PC-3 (cell line): ENCODE data around the gene PIGS. TPM values are rescaled to one million over a fixed set of nuclear protein-coding genes. Genes with fewer than 3 reads are reported as not detected.
"Not testable (repeated sequence)": the region's sequence is repeated elsewhere in the genome, so short reads cannot be mapped to it uniquely, and the experiment has no call there.

ENCODE experiments used
- ATAC-seq: fragments of 200-7000 bp; cut with Tn5 transposase; 2 replicates; pipeline ENCODE4 v1.9.1; 2020; ENCODE audit warnings: mild to moderate bottlenecking, moderate library complexity
- BruUV-seq: library from RNA; stranded (reverse); fragments of 400-500 nt; replicated peaks from 2 replicates; lab custom pipeline; 2021; lab: Mats Ljungman, UMichigan
- CTCF ChIA-PET: fragments of 300-600 bp; sonication (Branson Sonifier 250); formaldehyde crosslinking; loops from one replicate; lab custom pipeline; 2022; ENCODE audit warnings: antibody characterized with exemption; lab: Charles Lee
- POLR2A ChIA-PET: fragments of 300-600 bp; sonication (Branson Sonifier 250); formaldehyde crosslinking; loops from one replicate; lab custom pipeline; 2022; ENCODE audit warnings: antibody characterized with exemption; ENCODE audit not compliant: unreplicated experiment; lab: Charles Lee
- DNase-seq: peaks from one replicate; pipeline ENCODE4 v3.0.0-alpha.2; 2015
- H2AFZ ChIP-seq: fragments of 300-600 bp; sonication (generic); 2 replicates; pipeline ENCODE4 v1.6.0; 2016; ENCODE audit warnings: antibody characterized with exemption, low read length
- H3F3A ChIP-seq: fragments of 300-600 bp; sonication (generic); one replicate; pipeline ENCODE4 v1.6.0; 2017; ENCODE audit warnings: antibody characterized with exemption, low read length, control low read depth, mild to moderate bottlenecking; ENCODE audit not compliant: unreplicated experiment
- H3K27ac ChIP-seq: fragments of 300-600 bp; sonication (generic); 2 replicates; pipeline ENCODE4 v1.5.1; 2016; ENCODE audit warnings: mild to moderate bottlenecking, low read length
- H3K27me3 ChIP-seq: fragments of 300-600 bp; sonication (generic); 2 replicates; pipeline ENCODE4 v1.6.1; 2016; ENCODE audit warnings: low read length, mixed read lengths
- H3K36me3 ChIP-seq: fragments of 300-600 bp; sonication (generic); 2 replicates; pipeline ENCODE4 v1.6.1; 2016; ENCODE audit warnings: low read depth, mixed run types, low read length, mixed read lengths
- H3K4me1 ChIP-seq: fragments of 300-600 bp; sonication (generic); 2 replicates; pipeline ENCODE4 v1.5.1; 2016; ENCODE audit warnings: low read length; ENCODE audit not compliant: insufficient read depth
- H3K4me2 ChIP-seq: fragments of 300-600 bp; sonication (generic); 2 replicates; pipeline ENCODE4 v1.6.0; 2016; ENCODE audit warnings: low read length
- H3K4me3 ChIP-seq: fragments of 300-600 bp; sonication (generic); 2 replicates; pipeline ENCODE4 v1.5.1; 2016; ENCODE audit warnings: mild to moderate bottlenecking, low read length, mixed read lengths
- H3K79me2 ChIP-seq: fragments of 300-600 bp; sonication (generic); 2 replicates; pipeline ENCODE4 v1.6.1; 2017; ENCODE audit warnings: low read length, mixed read lengths
- H3K9ac ChIP-seq: fragments of 300-600 bp; sonication (generic); 2 replicates; pipeline ENCODE4 v1.6.0; 2016; ENCODE audit warnings: mild to moderate bottlenecking, low read length
- H3K9me2 ChIP-seq: fragments of 300-600 bp; sonication (generic); replicated peaks from 2 replicates; pipeline ENCODE4 v1.6.1; 2016; ENCODE audit warnings: mixed run types, low read length, mixed read lengths
- H3K9me3 ChIP-seq: fragments of 300-600 bp; sonication (generic); 2 replicates; pipeline ENCODE4 v1.6.1; 2016; ENCODE audit warnings: low read length, mixed read lengths
- H4K20me1 ChIP-seq: fragments of 300-600 bp; sonication (generic); 2 replicates; pipeline ENCODE4 v1.6.1; 2016; ENCODE audit warnings: low read length, mixed read lengths
- EZH2 ChIP-seq: fragments of 300-600 bp; sonication (generic); IDR thresholded peaks from one replicate; pipeline ENCODE4 v1.6.1; 2017; ENCODE audit warnings: antibody characterized with exemption, mild to moderate bottlenecking, low read length; ENCODE audit not compliant: unreplicated experiment
- EZH2phosphoT487 ChIP-seq: fragments of 300-600 bp; sonication (generic); IDR thresholded peaks from 2 replicates; pipeline ENCODE4 v1.6.1; 2018; ENCODE audit warnings: mild to moderate bottlenecking, antibody characterized with exemption, low read length, borderline replicate concordance
- intact Hi-C: fragments of 100-400 bp; cut with micrococcal nuclease; formaldehyde crosslinking; loops from 2 replicates; pipeline ENCODE4 v1.9.0; 2023
- total RNA-seq: library from RNA; depleted of rRNA; stranded (reverse); fragments of >200 nt; gene quantifications from 2 replicates; pipeline ENCODE4 v1.2.3, GENCODE V29; 2014
- TF ChIP-seq, protein P1 (sequence below): fragments of 300-600 bp; sonication (generic); conservative IDR thresholded peaks from 2 replicates; pipeline ENCODE4 v1.5.1; 2017; ENCODE audit warnings: antibody characterized with exemption, low read depth, mild to moderate bottlenecking, low read length

PIGS gene
- total RNA-seq, 1 experiment from 2014 or later = 15.8 TPM

DNA sequence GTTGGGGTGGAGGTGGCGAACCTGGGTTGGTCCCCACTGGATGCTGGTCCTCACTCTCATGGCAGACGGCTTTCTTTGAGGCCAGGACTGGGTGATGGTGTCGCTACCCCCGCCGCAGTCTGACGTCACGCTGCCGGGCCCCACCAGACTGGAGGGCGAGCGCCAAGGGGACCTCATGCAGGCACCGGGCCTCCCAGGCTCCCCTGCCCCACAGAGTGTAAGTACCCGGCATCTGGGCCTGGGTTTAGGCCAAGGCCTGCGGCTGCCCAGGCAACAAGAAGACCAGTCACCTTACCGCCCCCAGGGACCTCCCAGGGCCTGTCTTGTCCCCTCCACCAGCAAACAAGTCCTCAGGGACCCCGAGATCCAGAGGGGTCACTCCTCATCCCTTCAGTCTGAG lies 47.4 kb downstream of the PIGS start:
- ChIA-PET CTCF (no interaction called here), POLR2A (no interaction called here)
- ATAC-seq (no peak), DNase-seq (no peak)
- H3K79me2 ChIP-seq = no peaks in the 10 kb centered on the region
- H3K9me2 ChIP-seq = no peaks in the 10 kb centered on the region
- BruUV-seq = no TSS peak
- H3K4me3 ChIP-seq = no peak overlapping the region
- H3K4me1 ChIP-seq = peaks cover 26% of the 10 kb centered on the region
- no peak overlapping the region for H2AFZ ChIP-seq
- no peaks in the 10 kb centered on the region for H4K20me1 ChIP-seq
- no peaks in the 10 kb centered on the region for H3K9me3 ChIP-seq
- H3K27me3 ChIP-seq = no peaks in the 10 kb centered on the region
- intact Hi-C loops = no loop called here
- no peaks in the 10 kb centered on the region for H3F3A ChIP-seq
- H3K4me2 ChIP-seq = no peak overlapping the region
- no peak overlapping the region for H3K27ac ChIP-seq
- H3K36me3 ChIP-seq = no peaks in the 10 kb centered on the region
- no peak overlapping the region for H3K9ac ChIP-seq
- TF ChIP-seq EZH2phosphoT487 = no peak
- no peak for TF ChIP-seq EZH2
- TF ChIP-seq, protein P1, sequence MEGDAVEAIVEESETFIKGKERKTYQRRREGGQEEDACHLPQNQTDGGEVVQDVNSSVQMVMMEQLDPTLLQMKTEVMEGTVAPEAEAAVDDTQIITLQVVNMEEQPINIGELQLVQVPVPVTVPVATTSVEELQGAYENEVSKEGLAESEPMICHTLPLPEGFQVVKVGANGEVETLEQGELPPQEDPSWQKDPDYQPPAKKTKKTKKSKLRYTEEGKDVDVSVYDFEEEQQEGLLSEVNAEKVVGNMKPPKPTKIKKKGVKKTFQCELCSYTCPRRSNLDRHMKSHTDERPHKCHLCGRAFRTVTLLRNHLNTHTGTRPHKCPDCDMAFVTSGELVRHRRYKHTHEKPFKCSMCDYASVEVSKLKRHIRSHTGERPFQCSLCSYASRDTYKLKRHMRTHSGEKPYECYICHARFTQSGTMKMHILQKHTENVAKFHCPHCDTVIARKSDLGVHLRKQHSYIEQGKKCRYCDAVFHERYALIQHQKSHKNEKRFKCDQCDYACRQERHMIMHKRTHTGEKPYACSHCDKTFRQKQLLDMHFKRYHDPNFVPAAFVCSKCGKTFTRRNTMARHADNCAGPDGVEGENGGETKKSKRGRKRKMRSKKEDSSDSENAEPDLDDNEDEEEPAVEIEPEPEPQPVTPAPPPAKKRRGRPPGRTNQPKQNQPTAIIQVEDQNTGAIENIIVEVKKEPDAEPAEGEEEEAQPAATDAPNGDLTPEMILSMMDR = no peak

DNA sequence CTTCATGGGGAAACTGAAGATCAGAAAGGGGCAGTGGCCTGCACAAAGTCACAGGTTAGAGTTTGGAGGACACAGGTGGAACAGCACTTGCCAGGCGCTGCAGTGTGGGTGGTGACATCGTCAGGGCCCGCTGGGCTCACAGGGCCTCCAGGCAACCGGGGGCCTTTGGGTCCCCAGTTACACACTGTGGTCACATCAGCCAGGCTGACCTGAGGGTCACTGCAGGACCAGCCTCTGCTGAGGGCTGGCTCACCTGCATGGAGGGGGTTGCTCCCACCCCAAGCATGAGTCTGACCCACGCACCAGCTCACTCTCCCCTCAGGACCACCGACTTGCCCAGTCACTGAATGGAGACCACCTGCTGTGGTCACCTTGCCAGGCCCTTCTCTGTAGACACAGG lies 48.1 kb downstream of the PIGS start:
- no peak for ATAC-seq
- H3K9ac ChIP-seq = no peak overlapping the region

DNA sequence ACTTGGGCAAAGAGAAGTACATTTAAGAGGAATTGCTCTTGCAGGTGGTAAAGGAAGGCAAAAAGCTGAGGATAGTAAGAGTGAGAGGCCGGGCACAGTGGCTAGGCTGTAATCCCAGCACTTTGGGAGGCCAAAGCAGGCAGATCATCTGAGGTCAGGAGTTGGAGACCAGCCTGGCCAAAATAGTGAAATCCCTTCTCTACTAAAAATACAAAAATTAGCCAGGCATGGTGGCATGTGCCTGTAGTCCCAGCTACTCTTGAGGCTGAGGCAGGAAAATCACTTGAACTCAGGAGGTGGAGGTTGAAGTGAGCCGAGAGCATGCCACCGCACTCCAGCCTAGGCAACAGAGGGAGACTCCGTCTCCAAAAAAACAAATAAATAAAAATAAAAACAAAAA lies 49.0 kb downstream of the PIGS start:
- ATAC-seq, H3K9me2 ChIP-seq, H3K27ac ChIP-seq, H4K20me1 ChIP-seq, H3K27me3 ChIP-seq, intact Hi-C loops, H3K36me3 ChIP-seq, BruUV-seq, H3K4me2 ChIP-seq, H3K9ac ChIP-seq, H3K79me2 ChIP-seq, H2AFZ ChIP-seq, POLR2A ChIA-PET, CTCF ChIA-PET, H3K4me3 ChIP-seq, H3K9me3 ChIP-seq, DNase-seq, H3F3A ChIP-seq: not testable (repeated sequence)
- H3K4me1 ChIP-seq = peaks cover 12% of the 10 kb centered on the region

More for the DNA sequence above, 48.1 kb downstream of the PIGS start:
- no TSS peak for BruUV-seq
- no peak overlapping the region for H3K27ac ChIP-seq
- H4K20me1 ChIP-seq = no peaks in the 10 kb centered on the region
- ChIA-PET POLR2A (no interaction called here), CTCF (no interaction called here)
- no peak for TF ChIP-seq EZH2phosphoT487
- TF ChIP-seq, protein P1 = no peak
- TF ChIP-seq EZH2 = no peak
- H3K36me3 ChIP-seq = no peaks in the 10 kb centered on the region
- H3F3A ChIP-seq = no peaks in the 10 kb centered on the region
- no peaks in the 10 kb centered on the region for H3K79me2 ChIP-seq
- peaks cover 21% of the 10 kb centered on the region for H3K4me1 ChIP-seq
- no peak for DNase-seq
- no peaks in the 10 kb centered on the region for H3K9me2 ChIP-seq
- H2AFZ ChIP-seq = no peak overlapping the region
- no peak overlapping the region for H3K4me2 ChIP-seq
- intact Hi-C loops = no loop called here
- H3K9me3 ChIP-seq = no peaks in the 10 kb centered on the region
- no peaks in the 10 kb centered on the region for H3K27me3 ChIP-seq
- H3K4me3 ChIP-seq = no peak overlapping the region
